Endodermal cell (in vitro differentiated cells): ENCODE results near the gene ADRA2B. TPM values are rescaled to one million over a fixed set of nuclear protein-coding genes. Genes with fewer than 3 reads are reported as not detected.

Experiments
- DNase-seq: peaks from one replicate; pipeline ENCODE4 v3.0.0-alpha.2; 2017
- H3K27ac ChIP-seq: 2 replicates; pipeline ENCODE4 v1.5.1; 2013; ENCODE audit warnings: mild to moderate bottlenecking, low read depth, low read length, moderate library complexity
- H3K27me3 ChIP-seq: 2 replicates; pipeline ENCODE4 v1.6.1; 2013; ENCODE audit warnings: mild to moderate bottlenecking, low read length, moderate library complexity; ENCODE audit not compliant: insufficient read depth, control insufficient read depth, poor library complexity, severe bottlenecking
- H3K36me3 ChIP-seq: 2 replicates; pipeline ENCODE4 v1.7.0; 2013; ENCODE audit warnings: mild to moderate bottlenecking, low read length, moderate library complexity; ENCODE audit not compliant: control insufficient read depth, insufficient read depth
- H3K4me1 ChIP-seq: one replicate; pipeline ENCODE4 v1.7.0; 2013; ENCODE audit warnings: low read length; ENCODE audit not compliant: control insufficient read depth, insufficient read depth
- H3K4me3 ChIP-seq: 2 replicates; pipeline ENCODE4 v1.5.1; 2013; ENCODE audit warnings: mild to moderate bottlenecking, low read length, moderate library complexity
- H3K9ac ChIP-seq: 2 replicates; pipeline ENCODE4 v1.6.1; 2013; ENCODE audit warnings: mild to moderate bottlenecking, low read length, moderate library complexity; ENCODE audit not compliant: poor library complexity, severe bottlenecking; ENCODE audit errors: extremely low read depth
- H3K9me3 ChIP-seq: 2 replicates; pipeline ENCODE4 v1.6.1; 2013; ENCODE audit warnings: mild to moderate bottlenecking, low read length, moderate library complexity; ENCODE audit not compliant: control insufficient read depth
- H3K27ac Mint-ChIP-seq: 2 replicates; pipeline ENCODE4 v1.8.0; 2020; ENCODE audit warnings: mixed read lengths
- H3K27me3 Mint-ChIP-seq: 2 replicates; pipeline ENCODE4 v1.8.0; 2021; ENCODE audit warnings: mild to moderate bottlenecking, mixed read lengths; ENCODE audit not compliant: insufficient read depth
- H3K36me3 Mint-ChIP-seq: 2 replicates; pipeline ENCODE4 v1.8.0; 2020; ENCODE audit warnings: low read depth, mixed read lengths
- H3K4me1 Mint-ChIP-seq: 2 replicates; pipeline ENCODE4 v1.8.0; 2020; ENCODE audit warnings: mixed read lengths
- H3K4me3 Mint-ChIP-seq: 2 replicates; pipeline ENCODE4 v1.8.0; 2020; ENCODE audit warnings: mild to moderate bottlenecking, moderate library complexity, mixed read lengths
- H3K9me3 Mint-ChIP-seq: 2 replicates; pipeline ENCODE4 v1.8.0; 2020; ENCODE audit warnings: mild to moderate bottlenecking, mixed read lengths
- WGBS, 2 experiments: methylation state at CpG; one replicate each; pipeline versions ENCODE4 v1.1.5 to v1.1.7; 2013; ENCODE audit warnings: missing lambda C conversion rate in 2 of 2, mixed read lengths in 1 of 2; ENCODE audit not compliant: insufficient coverage in 1 of 2, insufficient read length in 1 of 2; 5-methylcytosine and 5-hydroxymethylcytosine counted together
- total RNA-seq, 2 donors: library from RNA; stranded (reverse); fragmentation: NEBNext Ultra II Directional in 1 of 2; extraction: Animal tissue kit (Norgen Biotek cat#: 25700) in 1 of 2; gene quantifications; 2 replicates in 1 of 2; 3 replicates in 1 of 2; pipeline ENCODE4 v1.2.1, GENCODE V29; 2021
- TF ChIP-seq, protein P1 (sequence below): fragments of 200-600 bp; sonication (generic); conservative IDR thresholded peaks from 2 replicates; pipeline ENCODE4 v1.5.0; 2021; ENCODE audit warnings: antibody characterized with exemption, mild to moderate bottlenecking

ADRA2B gene
- total RNA-seq, 2 donors from 2014 or later = 2.4 to 3.8 TPM

- no peak for DNase-seq
- no peak overlapping the region for H3K4me3 ChIP-seq
- H3K27ac Mint-ChIP-seq = no peak overlapping the region
- no peak overlapping the region for H3K9ac ChIP-seq
- TF ChIP-seq, protein P1, sequence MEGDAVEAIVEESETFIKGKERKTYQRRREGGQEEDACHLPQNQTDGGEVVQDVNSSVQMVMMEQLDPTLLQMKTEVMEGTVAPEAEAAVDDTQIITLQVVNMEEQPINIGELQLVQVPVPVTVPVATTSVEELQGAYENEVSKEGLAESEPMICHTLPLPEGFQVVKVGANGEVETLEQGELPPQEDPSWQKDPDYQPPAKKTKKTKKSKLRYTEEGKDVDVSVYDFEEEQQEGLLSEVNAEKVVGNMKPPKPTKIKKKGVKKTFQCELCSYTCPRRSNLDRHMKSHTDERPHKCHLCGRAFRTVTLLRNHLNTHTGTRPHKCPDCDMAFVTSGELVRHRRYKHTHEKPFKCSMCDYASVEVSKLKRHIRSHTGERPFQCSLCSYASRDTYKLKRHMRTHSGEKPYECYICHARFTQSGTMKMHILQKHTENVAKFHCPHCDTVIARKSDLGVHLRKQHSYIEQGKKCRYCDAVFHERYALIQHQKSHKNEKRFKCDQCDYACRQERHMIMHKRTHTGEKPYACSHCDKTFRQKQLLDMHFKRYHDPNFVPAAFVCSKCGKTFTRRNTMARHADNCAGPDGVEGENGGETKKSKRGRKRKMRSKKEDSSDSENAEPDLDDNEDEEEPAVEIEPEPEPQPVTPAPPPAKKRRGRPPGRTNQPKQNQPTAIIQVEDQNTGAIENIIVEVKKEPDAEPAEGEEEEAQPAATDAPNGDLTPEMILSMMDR = no peak
- H3K36me3 ChIP-seq = no peaks in the 10 kb centered on the region
- H3K27me3 Mint-ChIP-seq = peaks cover 5% of the 10 kb centered on the region
- H3K4me3 Mint-ChIP-seq = no peak overlapping the region
- H3K36me3 Mint-ChIP-seq = no peaks in the 10 kb centered on the region
- 70 to 82% methylated on average over 4 to 6 of the region's 6 CpGs for WGBS, 2 experiments
- no peak overlapping the region for H3K27ac ChIP-seq
- no peaks in the 10 kb centered on the region for H3K9me3 ChIP-seq
- H3K9me3 Mint-ChIP-seq = peaks cover 10% of the 10 kb centered on the region
- H3K27me3 ChIP-seq = no peaks in the 10 kb centered on the region
- H3K4me1 ChIP-seq = peaks cover 4% of the 10 kb centered on the region
- H3K4me1 Mint-ChIP-seq = peaks cover 10% of the 10 kb centered on the region
Observed at GRCh38 chr2:96103761-96104486, 12.4 kb downstream of the ADRA2B start.

- TF ChIP-seq, protein P1 = no peak
- Histone ChIP-seq H3K27ac (no peak overlapping the region), H3K4me1 (no peaks in the 10 kb centered on the region), H3K27me3 (no peaks in the 10 kb centered on the region), H3K9ac (no peak overlapping the region), H3K36me3 (no peaks in the 10 kb centered on the region), H3K4me3 (no peak overlapping the region), H3K9me3 (no peaks in the 10 kb centered on the region)
- Mint-ChIP-seq H3K4me3 (no peak overlapping the region), H3K9me3 (peaks cover 10% of the 10 kb centered on the region), H3K36me3 (no peaks in the 10 kb centered on the region), H3K4me1 (peaks cover 3% of the 10 kb centered on the region), H3K27ac (no peak overlapping the region), H3K27me3 (peaks cover 5% of the 10 kb centered on the region)
- peak; percentile 43 for DNase-seq
- WGBS, 2 experiments = 87 to 92% methylated on average over 7 to 8 of the region's 8 CpGs
Observed at GRCh38 chr2:96103187-96103601, 13.2 kb downstream of the ADRA2B start.

DNA sequence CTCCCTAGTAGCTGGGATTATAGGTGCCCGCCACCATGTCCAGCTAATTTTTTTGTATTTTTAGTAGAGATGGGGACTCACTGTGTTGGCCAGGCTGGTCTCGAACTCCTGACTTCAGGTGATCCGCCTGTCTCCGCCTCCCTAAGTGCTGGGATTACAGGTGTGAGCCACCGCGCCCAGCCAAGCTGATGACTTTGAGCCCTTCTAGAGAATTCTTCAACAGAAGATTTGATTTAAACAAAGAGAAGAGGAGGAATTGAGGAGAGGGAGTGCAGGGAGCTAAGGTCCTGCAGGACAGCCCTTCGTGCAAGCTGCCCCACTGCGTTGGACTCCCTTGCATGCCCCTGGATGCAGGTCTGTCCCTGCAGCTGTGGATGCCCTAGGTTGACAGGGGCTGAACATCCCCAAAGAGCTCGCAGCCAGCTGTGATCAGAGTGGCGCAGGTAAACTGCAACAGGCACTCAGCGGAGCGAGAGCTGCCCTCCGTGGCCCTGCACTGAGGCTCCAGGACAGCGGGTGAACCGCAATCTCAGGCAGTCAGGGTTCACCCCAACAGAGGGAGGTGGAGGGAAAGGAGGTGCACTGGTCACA is 13.7 kb downstream of the ADRA2B start:
- Histone ChIP-seq H3K9ac (no peak overlapping the region), H3K36me3 (no peaks in the 10 kb centered on the region), H3K9me3 (no peaks in the 10 kb centered on the region), H3K4me1 (no peaks in the 10 kb centered on the region), H3K4me3 (no peak overlapping the region), H3K27ac (no peak overlapping the region), H3K27me3 (no peaks in the 10 kb centered on the region)
- Mint-ChIP-seq H3K4me3 (no peak overlapping the region), H3K27me3 (peaks cover 5% of the 10 kb centered on the region), H3K4me1 (no peaks in the 10 kb centered on the region), H3K9me3 (peaks cover 10% of the 10 kb centered on the region), H3K27ac (no peak overlapping the region), H3K36me3 (no peaks in the 10 kb centered on the region)
- 94% methylated on average over 13 to 15 of the region's 15 CpGs for WGBS, 2 experiments
- TF ChIP-seq, protein P1 = no peak
- no peak for DNase-seq
